ENCODE measurements around the gene SOST. TPM values are rescaled to one million over a fixed set of nuclear protein-coding genes. Genes with fewer than 3 reads are reported as not detected.
A peak's percentile ranks its signal among the peaks of the same experiment; 100 is the strongest.
"Not testable (repeated sequence)": the region's sequence is repeated elsewhere in the genome, so short reads cannot be mapped to it uniquely, and the experiment has no call there.

The SOST gene
- not detected for total RNA-seq
- long read RNA-seq: 0 reads

- DNase-seq (ENCODE audit: low spot score): no peak
These were observed at the start of gene SOST for GRCh38 chr17:43758497-43759174. Gene SOST, minus strand, starts transcription at chr17:43758791. Its CDS starts 50 bp downstream, at chr17:43758741.

- DNase-seq (ENCODE audit: low spot score): no peak
These were observed 49.5 kb upstream of the SOST start for GRCh38 chr17:43808076-43808475.

- no peak for DNase-seq (ENCODE audit: low spot score)
These were observed 46.5 kb upstream of the SOST start for GRCh38 chr17:43805117-43805516.

DNA sequence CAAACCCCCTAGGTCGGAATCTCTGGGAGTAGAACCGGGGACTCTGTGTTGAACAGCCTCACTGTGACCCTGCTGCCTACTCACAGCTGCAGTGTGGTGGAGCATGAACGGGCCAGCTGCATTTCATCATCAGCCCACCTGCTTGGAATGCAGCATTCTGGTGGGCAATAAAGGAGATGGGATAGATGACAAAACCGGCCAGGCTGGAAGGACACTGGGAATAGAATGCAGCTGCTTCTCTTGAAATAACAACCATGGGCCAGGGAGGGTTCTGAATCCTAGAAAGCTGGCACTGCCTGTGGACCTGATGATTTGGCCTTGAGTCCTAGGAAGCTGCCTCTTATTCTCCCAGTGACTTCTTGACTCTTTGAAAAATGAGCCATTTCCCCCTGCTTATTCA, 45.2 kb upstream of the SOST start:
- no peak for DNase-seq (ENCODE audit: low spot score)

DNA sequence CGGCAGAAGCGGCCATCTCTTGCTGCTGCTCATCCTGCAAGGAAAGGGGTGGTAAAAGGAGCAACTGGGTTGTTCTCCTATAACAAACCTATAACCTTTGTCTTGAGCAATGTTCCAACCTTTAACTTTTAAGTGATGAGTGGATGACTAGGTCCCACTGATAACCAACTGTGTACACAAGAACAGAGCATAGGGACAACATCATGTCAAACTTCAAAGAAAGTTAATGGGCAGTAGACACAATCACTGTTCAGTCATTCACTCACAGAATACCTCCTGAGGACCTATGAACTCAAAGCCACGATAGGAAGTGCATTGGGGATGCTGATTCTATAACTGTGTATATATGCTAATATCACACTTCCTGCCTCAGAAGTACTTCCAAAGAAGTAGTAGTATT, 43.3 kb upstream of the SOST start:
- DNase-seq (ENCODE audit: low spot score): no peak

DNA sequence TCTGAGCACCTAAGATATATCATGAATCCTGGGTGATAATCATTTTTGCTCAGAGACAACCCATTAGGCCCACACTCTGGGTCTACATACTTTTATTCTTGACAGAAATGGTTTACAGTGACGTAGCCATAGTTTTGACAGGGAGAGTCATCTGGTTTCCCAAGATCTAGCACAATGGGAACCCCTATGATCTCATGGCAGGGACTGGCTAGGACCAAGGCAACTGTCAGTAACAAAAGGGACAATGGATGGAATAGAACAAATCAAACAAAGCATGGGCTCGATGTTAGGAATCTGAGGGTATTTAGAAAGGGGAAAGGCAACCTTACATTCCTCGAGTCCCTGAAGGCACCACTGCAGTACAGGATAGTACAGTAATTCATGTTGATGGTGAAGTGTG, 42.1 kb upstream of the SOST start:
- no peak for DNase-seq (ENCODE audit: low spot score)

GRCh38 chr17:43799047-43799446, 40.5 kb upstream of the SOST start:
- no peak for DNase-seq (ENCODE audit: low spot score)

- DNase-seq (ENCODE audit: low spot score): not testable (repeated sequence)
These were observed 39.4 kb upstream of the SOST start for GRCh38 chr17:43798024-43798423.

DNA sequence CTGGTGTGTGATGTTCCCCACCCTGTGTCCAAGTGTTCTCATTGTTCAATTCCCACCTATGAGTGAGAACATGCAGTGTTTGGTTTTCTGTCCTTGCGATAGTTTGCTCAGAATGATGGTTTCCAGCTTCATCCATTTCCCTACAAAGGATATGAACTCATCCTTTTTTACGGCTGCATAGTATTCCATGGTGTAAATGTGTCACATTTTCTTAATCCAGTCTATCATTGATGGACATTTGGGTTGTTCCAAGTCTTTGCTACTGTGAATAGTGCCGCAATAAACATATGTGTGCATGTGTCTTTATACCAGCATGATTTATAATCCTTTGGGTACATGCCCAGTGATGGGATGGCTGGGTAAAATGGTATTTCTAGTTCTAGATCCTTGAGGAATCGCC, 34.1 kb upstream of the SOST start:
- not testable (repeated sequence) for DNase-seq (ENCODE audit: low spot score)

DNA sequence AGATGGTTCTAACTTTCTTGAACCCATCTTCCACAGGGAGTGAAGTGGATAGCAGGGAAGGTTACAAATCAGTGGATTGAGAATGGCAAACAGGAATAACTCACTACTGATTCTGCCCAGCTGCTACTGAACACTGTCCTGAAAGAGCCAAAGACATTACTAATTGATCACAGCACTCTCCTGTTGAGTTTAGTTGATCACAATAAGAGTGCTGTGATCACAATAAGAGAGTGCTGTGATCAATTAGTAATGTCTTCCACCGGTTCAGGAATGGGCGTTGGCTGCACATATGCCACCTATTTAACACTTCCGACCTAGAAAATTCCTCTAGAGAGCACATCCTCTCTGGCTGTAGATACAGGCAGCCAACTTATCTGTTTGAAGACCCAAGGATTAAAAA, 33.0 kb upstream of the SOST start:
- DNase-seq (ENCODE audit: low spot score): no peak

DNA sequence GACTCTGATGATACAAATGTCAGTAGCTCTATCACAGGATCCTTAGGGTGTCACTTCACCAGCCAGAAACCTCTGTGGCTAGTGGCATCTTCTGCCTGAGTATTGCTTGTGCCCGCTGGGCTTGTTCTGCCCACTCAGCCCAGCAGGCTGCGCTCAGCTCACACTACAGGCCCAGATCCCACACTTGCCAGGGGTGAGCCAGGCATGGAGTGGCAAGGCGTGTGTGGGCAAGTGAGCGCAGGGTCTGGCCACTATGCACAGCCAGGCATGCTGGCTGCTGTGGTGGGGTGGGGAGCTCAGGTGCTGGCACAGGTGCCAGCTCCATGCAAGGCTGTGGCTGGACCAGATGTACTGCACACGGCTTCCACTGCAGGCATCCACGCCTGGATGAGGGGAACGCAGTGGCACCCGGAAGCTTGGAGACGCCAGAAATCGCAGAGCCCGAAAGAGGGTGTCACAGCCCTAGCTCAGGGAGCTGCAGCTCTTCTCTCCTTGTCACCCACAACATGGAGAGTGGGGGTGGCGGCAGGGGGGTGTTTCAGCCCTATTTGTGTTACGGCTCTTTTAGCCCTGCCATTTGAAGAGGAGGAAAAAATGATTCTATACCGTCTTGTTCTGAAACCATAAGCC, 31.8 kb upstream of the SOST start:
- no peak for DNase-seq (ENCODE audit: low spot score)

DNA sequence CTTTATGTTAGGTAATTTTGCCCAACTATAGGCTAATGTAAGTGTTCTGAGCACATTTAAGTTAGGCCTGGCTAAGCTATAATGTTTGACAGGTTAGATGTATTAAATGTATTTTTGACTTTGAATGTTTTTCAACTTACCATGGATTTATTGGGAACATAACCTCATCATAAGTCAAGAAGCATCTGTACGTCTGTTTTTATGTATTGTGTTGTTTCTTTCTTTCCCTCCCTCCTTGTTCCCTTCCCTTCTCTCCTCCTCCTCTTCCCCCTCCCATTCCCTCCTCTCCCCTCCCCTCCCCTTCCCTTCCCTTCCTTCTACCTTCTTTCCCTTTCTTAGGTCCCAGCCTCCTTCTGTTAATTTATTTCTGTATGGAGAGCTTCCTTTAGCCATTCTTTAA, 30.9 kb upstream of the SOST start:
- no peak for DNase-seq (ENCODE audit: low spot score)

- no peak for DNase-seq (ENCODE audit: low spot score)
These were observed 29.9 kb upstream of the SOST start for GRCh38 chr17:43788540-43788939.

DNA sequence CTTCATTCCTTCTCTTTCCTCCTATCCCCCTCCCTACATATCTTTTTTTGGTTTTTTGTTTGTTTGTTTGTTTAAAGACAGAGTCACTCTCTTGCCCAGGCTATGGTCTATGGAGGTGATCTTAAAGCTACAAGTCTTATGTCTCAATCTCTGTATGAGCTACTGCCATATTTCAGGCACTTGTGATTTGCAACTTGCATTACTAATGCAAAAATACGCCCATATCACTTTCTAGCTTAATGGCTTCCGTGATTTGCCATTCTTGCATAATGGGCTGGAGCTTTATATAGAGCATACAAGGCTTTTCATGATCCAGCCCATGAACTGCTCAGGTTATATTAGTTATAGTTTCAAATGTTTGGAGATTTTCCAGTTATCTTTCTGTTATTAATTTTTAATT, 29.1 kb upstream of the SOST start:
- DNase-seq (ENCODE audit: low spot score): no peak

- no peak for DNase-seq (ENCODE audit: low spot score)
These were observed 26.1 kb upstream of the SOST start for GRCh38 chr17:43784628-43785101.

GRCh38 chr17:43784068-43784467, 25.5 kb upstream of the SOST start:
- DNase-seq (ENCODE audit: low spot score): no peak

DNA sequence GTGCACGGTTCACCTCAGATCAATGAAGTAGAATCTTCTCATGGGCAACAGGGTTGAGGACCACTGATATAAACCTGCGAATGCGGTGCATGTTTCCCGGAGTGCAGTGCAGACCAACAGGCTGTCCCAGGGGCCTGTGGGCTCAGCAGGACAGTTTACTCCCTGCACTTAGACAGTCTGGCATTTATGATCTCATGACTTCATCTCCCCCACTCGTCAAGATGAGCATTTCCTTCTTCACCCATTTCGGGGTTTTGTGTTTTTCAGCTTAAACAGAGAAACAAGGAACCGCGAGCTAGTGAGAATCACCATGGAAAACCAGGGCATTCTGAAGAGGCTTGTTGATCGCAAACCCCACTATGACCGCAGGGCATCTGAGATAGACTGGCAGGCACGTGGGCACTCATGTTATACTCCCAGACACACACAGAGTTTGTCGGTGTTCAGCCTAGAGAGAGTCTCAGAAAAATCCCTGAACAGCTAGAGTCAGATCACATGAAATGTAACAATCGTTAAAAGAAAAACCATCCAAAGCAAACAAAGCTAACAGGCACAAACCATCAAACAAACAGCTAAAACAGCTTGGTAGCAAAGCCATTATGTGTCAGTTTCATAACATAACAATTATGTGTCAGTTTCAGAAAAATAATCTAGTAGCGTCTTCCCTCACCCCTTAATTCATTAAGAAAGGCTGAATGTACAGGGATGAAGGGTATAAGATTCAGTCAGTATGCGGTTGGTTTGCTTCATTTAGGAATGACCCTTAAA, 24.5 kb upstream of the SOST start:
- DNase-seq (ENCODE audit: low spot score): no peak

- DNase-seq (ENCODE audit: low spot score): no peak
These were observed 21.5 kb upstream of the SOST start, which contains the start of gene CFAP97D1 for GRCh38 chr17:43780135-43780534. Gene CFAP97D1, plus strand, starts transcription at chr17:43780435. Its CDS starts 28 bp downstream, at chr17:43780463.

- no peak for DNase-seq (ENCODE audit: low spot score)
These were observed 20.8 kb upstream of the SOST start for GRCh38 chr17:43779145-43780125.

DNA sequence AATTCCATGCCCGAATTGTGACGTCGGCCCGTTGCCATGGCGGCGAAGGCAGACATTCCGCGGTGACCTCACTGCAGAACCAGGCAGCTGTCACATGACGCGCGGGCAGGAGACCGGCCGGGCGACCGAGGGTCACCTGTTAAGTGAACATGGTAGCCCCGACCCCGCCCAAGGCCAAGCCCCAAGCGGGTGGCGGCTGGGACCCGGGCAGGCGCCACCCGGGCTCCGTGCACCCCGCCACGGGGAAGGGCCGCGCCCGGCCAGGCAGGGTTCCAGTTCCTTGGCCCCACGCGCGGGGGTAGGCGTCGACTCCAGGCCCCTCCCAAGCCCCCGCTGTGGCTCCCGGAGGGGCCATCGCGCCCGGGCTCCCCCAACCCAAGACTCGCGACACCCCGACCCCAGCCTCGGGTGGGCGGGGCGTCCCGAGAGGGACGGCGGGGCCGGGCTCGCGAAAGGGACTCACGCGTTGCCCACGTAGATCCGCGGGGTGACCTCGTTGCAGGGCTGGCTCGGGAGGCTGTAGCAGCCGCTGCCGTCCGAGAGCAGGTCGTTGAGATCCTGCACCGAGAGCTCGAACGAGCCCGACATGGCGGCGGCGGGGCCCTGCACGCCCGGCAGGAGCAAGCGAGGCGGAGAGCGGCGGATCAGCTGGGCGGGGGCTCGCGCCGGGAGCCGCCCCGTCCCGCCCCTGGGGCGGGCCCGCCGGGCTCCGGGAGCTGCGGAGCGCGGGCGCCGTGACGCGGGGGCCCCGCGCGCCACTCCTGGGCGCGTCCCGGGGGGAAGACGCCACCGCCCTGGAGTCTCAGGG, 19.9 kb upstream of the SOST start, which contains the start of gene DUSP3:
DUSP3 (minus strand) TSS at position 641 of the 808 bp plus-strand sequence; CDS start at position 588, 53 bp downstream.
- DNase-seq (ENCODE audit: low spot score): peak; percentile 98
